Measurements from ENCODE around the gene CDKN2D.

DNA sequence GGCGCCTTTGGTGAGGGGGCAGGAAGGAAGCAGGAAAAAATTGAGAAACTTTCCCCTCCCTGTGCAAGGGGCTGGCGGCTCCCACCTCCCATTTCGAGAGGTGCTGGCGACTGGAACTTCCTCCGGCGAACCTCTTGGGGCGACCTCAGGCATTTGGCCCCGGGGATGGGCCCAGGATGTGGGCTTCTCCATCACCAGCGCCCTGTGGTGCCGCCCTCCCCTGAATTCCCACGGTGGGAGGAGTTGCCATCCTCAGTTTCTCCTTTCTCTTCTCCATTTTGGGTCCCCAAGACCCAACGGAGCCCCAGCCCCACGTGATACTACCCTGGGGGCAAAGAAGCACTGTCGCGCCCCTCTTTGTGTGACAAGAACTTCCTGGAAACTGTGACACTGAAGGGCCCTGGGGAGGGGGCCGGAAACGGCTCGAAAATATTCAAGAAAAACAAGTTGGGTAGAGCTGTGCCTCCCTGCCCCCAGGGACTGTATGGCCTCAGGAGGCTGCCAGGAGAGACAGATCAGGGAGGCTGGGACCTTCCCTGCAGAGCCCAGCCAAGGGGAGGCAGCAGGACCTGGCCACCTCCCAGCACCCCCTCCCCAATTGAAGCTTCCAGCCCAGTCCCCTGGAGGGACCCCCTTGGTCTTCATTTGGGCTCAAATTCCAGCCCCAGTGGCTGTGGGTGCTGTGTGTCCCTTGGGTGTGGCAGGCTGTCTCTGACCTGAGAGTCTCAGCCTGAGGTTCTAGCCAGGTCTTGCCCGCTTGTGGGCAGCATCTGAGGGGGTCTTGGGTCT is 34.5 kb upstream of the CDKN2D start:
- TF ChIP-seq CTCF (conservative IDR thresholded peaks at IDR 0.05; ENCODE audit: low read depth, low read length) (no peak), EZH2phosphoT487 (IDR thresholded peaks at IDR 0.05; ENCODE audit: borderline replicate concordance, low read length) (no peak)
